K562 treated with DMSO at 1 percent for 12 hours (cell line): ENCODE results near the gene CENPV. TPM values are rescaled to one million over a fixed set of nuclear protein-coding genes. Genes with fewer than 3 reads are reported as not detected.

ENCODE experiments used
- total RNA-seq: library from RNA; unstranded; fragments of 300-600 nt; gene quantifications from 2 replicates; pipeline ENCODE4 v1.2.3, GENCODE V29; 2022; ENCODE audit not compliant: insufficient read depth

The CENPV gene
- total RNA-seq, result 54.3 and 59.3 TPM in 2 replicates

GRCh38 chr17:16353317-16354174, at the start of gene CENPV:
CENPV (minus strand) TSS chr17:16353469; CDS start chr17:16353436, 33 bp downstream.

GRCh38 chr17:16380640-16381495, 27.6 kb upstream of the CENPV start, which contains the start of gene UBB:
UBB (plus strand) TSS chr17:16381091; CDS start chr17:16381908, 817 bp downstream.

Other genes with a start within 250 kb of the CENPV start
- 21.7 and 66.5 TPM in 2 replicates for gene NCOR1, start 137.9 kb downstream of the CENPV start, total RNA-seq
- 13.3 and 18.0 TPM in 2 replicates for gene PIGL, start 136.3 kb downstream of the CENPV start, total RNA-seq
- 1,813 and 2,440 TPM in 2 replicates for gene UBB, start 27.6 kb upstream of the CENPV start, total RNA-seq
- gene TRPV2, start 62.1 kb upstream of the CENPV start, total RNA-seq, result 70.3 and 74.7 TPM in 2 replicates
- 0.31 TPM in 1 of 2 replicates, not detected in the other for gene LRRC75A, start 138.7 kb upstream of the CENPV start, total RNA-seq
- not detected in 2 replicates for gene ZNF287, start 215.7 kb upstream of the CENPV start, total RNA-seq